Activated CD8-positive, alpha-beta memory T cell treated with anti-CD3 and anti-CD28 coated beads, Interleukin-2, amount 10 ng/mL, durations not matched to agents 7 days and 5 days (primary cell): ENCODE results near the gene EDA. TPM values are rescaled to one million over a fixed set of nuclear protein-coding genes. Genes with fewer than 3 reads are reported as not detected.
"Not testable (repeated sequence)": the region's sequence is repeated elsewhere in the genome, so short reads cannot be mapped to it uniquely, and the experiment has no call there.

Experiments used
- ATAC-seq: fragments of 150-1000 bp; cut with Tn5 transposase; one replicate; pipeline ENCODE4 v1.10.0; 2021; ENCODE audit warnings: moderate library complexity
- CTCF ChIA-PET: fragments of 350-600 bp; sonication (Branson Sonifier 250); formaldehyde crosslinking; loops from one replicate; lab custom pipeline; 2021; ENCODE audit warnings: antibody characterized with exemption; lab: Charles Lee
- DNase-seq: peaks from one replicate; pipeline ENCODE4 v3.0.0-alpha.2; 2020
- H3K27ac Mint-ChIP-seq: one replicate; pipeline ENCODE4 v1.8.0; 2021; ENCODE audit warnings: mild to moderate bottlenecking, mixed read lengths
- H3K27me3 Mint-ChIP-seq: one replicate; pipeline ENCODE4 v1.8.0; 2021; ENCODE audit warnings: mixed read lengths
- H3K36me3 Mint-ChIP-seq: one replicate; pipeline ENCODE4 v1.8.0; 2021; ENCODE audit warnings: mild to moderate bottlenecking, mixed read lengths
- H3K4me1 Mint-ChIP-seq: one replicate; pipeline ENCODE4 v1.8.0; 2021; ENCODE audit warnings: mixed read lengths
- H3K4me3 Mint-ChIP-seq: one replicate; pipeline ENCODE4 v1.8.0; 2021; ENCODE audit warnings: mild to moderate bottlenecking, moderate library complexity, mixed read lengths
- H3K9me3 Mint-ChIP-seq: one replicate; pipeline ENCODE4 v1.8.0; 2022; ENCODE audit warnings: low read depth, mixed read lengths
- total RNA-seq, 2 experiments: library from RNA; stranded (reverse); gene quantifications; one replicate each; pipeline ENCODE4 v1.2.3, GENCODE V29; 2021

EDA gene
- total RNA-seq, 2 experiments from 2014 or later: 0.79 to 0.96 TPM

- H3K4me3 Mint-ChIP-seq, ATAC-seq, H3K4me1 Mint-ChIP-seq, H3K27ac Mint-ChIP-seq, H3K27me3 Mint-ChIP-seq, DNase-seq, H3K36me3 Mint-ChIP-seq, CTCF ChIA-PET, H3K9me3 Mint-ChIP-seq: not testable (repeated sequence)
These were observed 382.4 kb downstream of the EDA start for GRCh38 chrX:69998299-69998698.

- ATAC-seq: no peak
- CTCF ChIA-PET: no interaction called here
- H3K4me1 Mint-ChIP-seq: no peaks in the 10 kb centered on the region
These were observed 385.4 kb downstream of the EDA start for GRCh38 chrX:70001269-70001668.

GRCh38 chrX:70001708-70002341, 385.9 kb downstream of the EDA start:
- H3K9me3 Mint-ChIP-seq: no peaks in the 10 kb centered on the region
- no peak overlapping the region for H3K27ac Mint-ChIP-seq
- CTCF ChIA-PET: no interaction called here
- DNase-seq (no peak), ATAC-seq (no peak)
- H3K27me3 Mint-ChIP-seq: no peaks in the 10 kb centered on the region
- H3K36me3 Mint-ChIP-seq: no peaks in the 10 kb centered on the region
- H3K4me3 Mint-ChIP-seq: no peak overlapping the region
- no peaks in the 10 kb centered on the region for H3K4me1 Mint-ChIP-seq

More at GRCh38 chrX:70001269-70001668, 385.4 kb downstream of the EDA start:
- H3K4me3 Mint-ChIP-seq: no peak overlapping the region
- no peaks in the 10 kb centered on the region for H3K9me3 Mint-ChIP-seq
- no peaks in the 10 kb centered on the region for H3K27me3 Mint-ChIP-seq
- no peak overlapping the region for H3K27ac Mint-ChIP-seq
- no peak for DNase-seq
- no peaks in the 10 kb centered on the region for H3K36me3 Mint-ChIP-seq

GRCh38 chrX:70007946-70008345, 392.0 kb downstream of the EDA start:
- DNase-seq: no peak
- no peak overlapping the region for H3K27ac Mint-ChIP-seq

GRCh38 chrX:70009049-70009448, 393.1 kb downstream of the EDA start:
- no peaks in the 10 kb centered on the region for H3K27me3 Mint-ChIP-seq
- no peak overlapping the region for H3K4me3 Mint-ChIP-seq
- CTCF ChIA-PET: no interaction called here
- H3K4me1 Mint-ChIP-seq: no peaks in the 10 kb centered on the region
- ATAC-seq (no peak), DNase-seq (no peak)
- no peaks in the 10 kb centered on the region for H3K9me3 Mint-ChIP-seq
- no peaks in the 10 kb centered on the region for H3K36me3 Mint-ChIP-seq
- H3K27ac Mint-ChIP-seq: no peak overlapping the region

More at GRCh38 chrX:70007946-70008345, 392.0 kb downstream of the EDA start:
- Mint-ChIP-seq H3K27me3 (no peaks in the 10 kb centered on the region), H3K9me3 (no peaks in the 10 kb centered on the region), H3K36me3 (no peaks in the 10 kb centered on the region), H3K4me1 (no peaks in the 10 kb centered on the region), H3K4me3 (no peak overlapping the region)
- CTCF ChIA-PET: no interaction called here
- no peak for ATAC-seq

- Mint-ChIP-seq H3K27ac (no peak overlapping the region), H3K4me3 (no peak overlapping the region)
- ATAC-seq: no peak
These were observed 394.1 kb downstream of the EDA start for GRCh38 chrX:70009970-70010369.

GRCh38 chrX:70012756-70013155, 396.8 kb downstream of the EDA start:
- Mint-ChIP-seq H3K9me3 (peaks cover 3% of the 10 kb centered on the region), H3K4me3 (no peak overlapping the region), H3K4me1 (peaks cover 15% of the 10 kb centered on the region), H3K27me3 (peaks cover 4% of the 10 kb centered on the region), H3K27ac (no peak overlapping the region), H3K36me3 (no peaks in the 10 kb centered on the region)
- DNase-seq (no peak), ATAC-seq (no peak)
- CTCF ChIA-PET: interaction anchor here (1.6 kb wide), 1 partner anchor 18 kb away, joined by 3 read pairs; no protein-coding TSS in a partner anchor

More at GRCh38 chrX:70009970-70010369, 394.1 kb downstream of the EDA start:
- H3K27me3 Mint-ChIP-seq: no peaks in the 10 kb centered on the region
- DNase-seq: no peak
- H3K4me1 Mint-ChIP-seq: no peaks in the 10 kb centered on the region
- no peaks in the 10 kb centered on the region for H3K36me3 Mint-ChIP-seq
- CTCF ChIA-PET: no interaction called here
- peaks cover 2% of the 10 kb centered on the region for H3K9me3 Mint-ChIP-seq

GRCh38 chrX:70013466-70014381, 397.8 kb downstream of the EDA start:
- H3K27me3 Mint-ChIP-seq: peaks cover 6% of the 10 kb centered on the region
- DNase-seq (no peak), ATAC-seq (no peak)
- H3K4me1 Mint-ChIP-seq: peaks cover 15% of the 10 kb centered on the region
- H3K9me3 Mint-ChIP-seq: peaks cover 3% of the 10 kb centered on the region
- no peak overlapping the region for H3K27ac Mint-ChIP-seq
- no peak overlapping the region for H3K4me3 Mint-ChIP-seq
- CTCF ChIA-PET: interaction anchor here (1.6 kb wide), 1 partner anchor 17 kb away, joined by 3 read pairs; no protein-coding TSS in a partner anchor
- no peaks in the 10 kb centered on the region for H3K36me3 Mint-ChIP-seq

- no peak overlapping the region for H3K4me3 Mint-ChIP-seq
- no peak for ATAC-seq
These were observed 400.6 kb downstream of the EDA start for GRCh38 chrX:70016513-70016912.

GRCh38 chrX:70022616-70023015, 406.7 kb downstream of the EDA start:
- H3K27me3 Mint-ChIP-seq: peaks cover 2% of the 10 kb centered on the region
- no peaks in the 10 kb centered on the region for H3K9me3 Mint-ChIP-seq
- DNase-seq: no peak
- CTCF ChIA-PET: no interaction called here
- no peak overlapping the region for H3K4me3 Mint-ChIP-seq
- H3K27ac Mint-ChIP-seq: no peak overlapping the region
- no peak for ATAC-seq
- peaks cover 16% of the 10 kb centered on the region for H3K4me1 Mint-ChIP-seq
- no peaks in the 10 kb centered on the region for H3K36me3 Mint-ChIP-seq

More at GRCh38 chrX:70016513-70016912, 400.6 kb downstream of the EDA start:
- H3K27me3 Mint-ChIP-seq: peaks cover 6% of the 10 kb centered on the region
- DNase-seq: no peak
- CTCF ChIA-PET: interaction anchor here (0.8 kb wide), 1 partner anchor 13 kb away, joined by 4 read pairs; no protein-coding TSS in a partner anchor
- H3K9me3 Mint-ChIP-seq: peaks cover 3% of the 10 kb centered on the region
- peaks cover 15% of the 10 kb centered on the region for H3K4me1 Mint-ChIP-seq
- H3K36me3 Mint-ChIP-seq: no peaks in the 10 kb centered on the region
- no peak overlapping the region for H3K27ac Mint-ChIP-seq

GRCh38 chrX:70025464-70025863, 409.6 kb downstream of the EDA start:
- CTCF ChIA-PET: interaction anchor here (1.1 kb wide), 1 partner anchor 72 kb away, joined by 3 read pairs; no protein-coding TSS in a partner anchor
- Mint-ChIP-seq H3K4me3 (no peak overlapping the region), H3K4me1 (peaks cover 20% of the 10 kb centered on the region), H3K27ac (no peak overlapping the region), H3K36me3 (no peaks in the 10 kb centered on the region), H3K9me3 (no peaks in the 10 kb centered on the region), H3K27me3 (no peaks in the 10 kb centered on the region)
- no peak for DNase-seq
- ATAC-seq: no peak

- ATAC-seq: no peak
- Mint-ChIP-seq H3K27me3 (no peaks in the 10 kb centered on the region), H3K4me1 (peaks cover 24% of the 10 kb centered on the region), H3K9me3 (no peaks in the 10 kb centered on the region), H3K4me3 (no peak overlapping the region), H3K36me3 (no peaks in the 10 kb centered on the region), H3K27ac (no peak overlapping the region)
- CTCF ChIA-PET: no interaction called here
- DNase-seq: no peak
These were observed 410.4 kb downstream of the EDA start for GRCh38 chrX:70026112-70026850.

GRCh38 chrX:70026851-70027200, 410.9 kb downstream of the EDA start:
- no peaks in the 10 kb centered on the region for H3K27me3 Mint-ChIP-seq
- DNase-seq: no peak
- no peak overlapping the region for H3K27ac Mint-ChIP-seq
- CTCF ChIA-PET: no interaction called here
- ATAC-seq: no peak
- peaks cover 24% of the 10 kb centered on the region for H3K4me1 Mint-ChIP-seq
- H3K4me3 Mint-ChIP-seq: no peak overlapping the region
- no peaks in the 10 kb centered on the region for H3K36me3 Mint-ChIP-seq
- H3K9me3 Mint-ChIP-seq: no peaks in the 10 kb centered on the region
